Measurements from ENCODE around the gene GRIK4. TPM values are rescaled to one million over a fixed set of nuclear protein-coding genes. Genes with fewer than 3 reads are reported as not detected.

GRIK4 gene
- total and polyA plus RNA-seq, 8 donors = 0.02 TPM; not detected in 7

DNA sequence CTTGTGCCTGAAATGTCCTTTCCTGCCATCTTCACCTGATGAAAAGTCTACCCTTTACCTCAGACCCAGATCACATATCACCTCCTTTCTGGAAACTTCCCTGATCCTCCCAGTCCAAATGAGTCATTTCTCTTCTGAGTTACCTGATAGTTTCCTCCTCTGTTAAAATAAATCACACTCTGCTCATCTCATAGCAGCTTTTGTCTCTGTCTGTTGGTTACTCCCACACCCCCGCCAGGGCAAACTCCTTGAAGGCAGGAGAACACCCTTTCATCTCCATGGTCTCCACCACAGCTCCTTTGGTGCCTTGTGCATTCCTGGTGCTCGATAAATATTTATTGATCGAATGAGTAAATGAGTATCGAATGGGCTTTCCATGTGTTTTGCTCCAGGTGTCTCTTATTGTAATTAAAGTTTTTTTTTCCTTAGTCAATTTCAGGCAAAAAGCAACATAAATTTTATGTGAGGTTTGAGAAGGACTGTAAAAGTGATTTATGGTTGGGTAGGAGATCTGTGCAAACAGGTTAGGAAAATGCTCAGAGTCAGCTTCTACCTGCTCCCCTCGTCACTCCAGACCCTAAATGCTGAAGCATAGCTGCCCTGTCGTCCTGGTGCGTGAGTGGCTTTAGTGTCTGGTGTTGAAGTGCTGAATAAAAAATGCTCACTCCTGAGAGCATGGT is 178.2 kb downstream of the GRIK4 start:
- 56 to 57% methylated on average over 7 of the region's 7 CpGs for WGBS, 2 donors
- FAIRE-seq (no peak), DNase-seq (no peak), ATAC-seq (no peak)
- TF ChIP-seq, protein P1, sequence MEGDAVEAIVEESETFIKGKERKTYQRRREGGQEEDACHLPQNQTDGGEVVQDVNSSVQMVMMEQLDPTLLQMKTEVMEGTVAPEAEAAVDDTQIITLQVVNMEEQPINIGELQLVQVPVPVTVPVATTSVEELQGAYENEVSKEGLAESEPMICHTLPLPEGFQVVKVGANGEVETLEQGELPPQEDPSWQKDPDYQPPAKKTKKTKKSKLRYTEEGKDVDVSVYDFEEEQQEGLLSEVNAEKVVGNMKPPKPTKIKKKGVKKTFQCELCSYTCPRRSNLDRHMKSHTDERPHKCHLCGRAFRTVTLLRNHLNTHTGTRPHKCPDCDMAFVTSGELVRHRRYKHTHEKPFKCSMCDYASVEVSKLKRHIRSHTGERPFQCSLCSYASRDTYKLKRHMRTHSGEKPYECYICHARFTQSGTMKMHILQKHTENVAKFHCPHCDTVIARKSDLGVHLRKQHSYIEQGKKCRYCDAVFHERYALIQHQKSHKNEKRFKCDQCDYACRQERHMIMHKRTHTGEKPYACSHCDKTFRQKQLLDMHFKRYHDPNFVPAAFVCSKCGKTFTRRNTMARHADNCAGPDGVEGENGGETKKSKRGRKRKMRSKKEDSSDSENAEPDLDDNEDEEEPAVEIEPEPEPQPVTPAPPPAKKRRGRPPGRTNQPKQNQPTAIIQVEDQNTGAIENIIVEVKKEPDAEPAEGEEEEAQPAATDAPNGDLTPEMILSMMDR (IDR thresholded peaks at IDR 0.05) = no peak
- H3K27ac ChIP-seq = no peak overlapping the region
- no peaks in the 10 kb centered on the region for H3K9me3 ChIP-seq
- H3K4me3 ChIP-seq = no peak overlapping the region
- H3K4me1 ChIP-seq = no peaks in the 10 kb centered on the region
- H3K27me3 ChIP-seq = no peaks in the 10 kb centered on the region
- H3K36me3 ChIP-seq = no peaks in the 10 kb centered on the region
- intact Hi-C loops (cut with DNase I) = loop anchor here in 1 of 3 donors (10.0 kb wide), 1 partner anchor 175 kb away; the partner anchor contains the start of gene GRIK4

DNA sequence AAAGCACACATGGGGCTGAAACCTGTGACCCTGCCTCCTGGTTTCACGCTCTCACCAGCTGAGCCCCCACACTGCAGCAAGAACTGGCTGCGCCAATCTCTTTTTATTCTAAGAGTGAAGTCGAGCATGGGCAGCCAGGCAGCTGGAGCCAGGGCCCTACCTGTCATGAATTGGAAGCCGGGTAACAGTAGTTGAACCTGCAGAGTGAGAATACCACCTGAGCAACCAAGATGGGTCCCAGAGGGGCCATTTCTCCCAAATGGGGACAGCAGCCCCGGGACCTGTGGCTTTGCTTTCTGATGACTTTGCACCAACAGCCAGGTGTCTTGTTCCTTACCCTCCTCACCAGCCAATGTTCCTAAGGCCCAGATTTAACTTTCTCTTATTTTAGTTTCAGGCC is 178.9 kb downstream of the GRIK4 start:
- no peak overlapping the region for H3K27ac ChIP-seq
- WGBS, 2 donors = 73 to 76% methylated on average over 5 of the region's 5 CpGs
- H3K36me3 ChIP-seq = no peaks in the 10 kb centered on the region
- ATAC-seq (no peak), DNase-seq (no peak), FAIRE-seq (no peak)
- TF ChIP-seq, protein P1 (IDR thresholded peaks at IDR 0.05) = no peak
- intact Hi-C loops (cut with DNase I) = no loop called here
- H3K9me3 ChIP-seq = no peaks in the 10 kb centered on the region
- no peak overlapping the region for H3K4me3 ChIP-seq
- H3K27me3 ChIP-seq = no peaks in the 10 kb centered on the region
- H3K4me1 ChIP-seq = no peaks in the 10 kb centered on the region

DNA sequence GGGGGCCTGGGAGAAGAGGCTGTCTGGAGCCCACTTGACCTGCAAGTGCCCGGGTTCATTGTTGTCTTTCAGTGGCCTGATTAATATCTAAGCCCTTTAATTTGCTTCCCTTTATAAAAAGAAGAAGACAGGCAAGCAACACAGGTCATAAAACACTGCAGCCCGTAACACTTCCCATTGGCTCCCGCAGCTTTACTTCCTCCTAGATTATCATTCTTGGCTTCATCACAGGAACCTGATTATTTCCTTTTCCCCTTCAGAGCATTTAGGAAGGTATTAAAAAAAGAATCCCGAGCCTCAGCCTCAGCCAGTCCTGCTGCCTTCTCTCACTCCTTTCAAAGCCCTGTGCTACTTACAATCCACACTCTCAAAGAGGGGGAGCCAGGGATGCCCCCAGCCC is 183.2 kb downstream of the GRIK4 start:
- no peaks in the 10 kb centered on the region for H3K9me3 ChIP-seq
- H3K27ac ChIP-seq = no peak overlapping the region
- no peaks in the 10 kb centered on the region for H3K4me1 ChIP-seq
- no peak for ATAC-seq
- TF ChIP-seq, protein P1 (IDR thresholded peaks at IDR 0.05) = no peak
- no peaks in the 10 kb centered on the region for H3K36me3 ChIP-seq
- WGBS, 2 donors = 41 to 47% methylated on average over 4 of the region's 4 CpGs
- intact Hi-C loops (cut with DNase I) = no loop called here
- no peak for DNase-seq
- H3K27me3 ChIP-seq = no peaks in the 10 kb centered on the region
- H3K4me3 ChIP-seq = no peak overlapping the region
- FAIRE-seq = no peak

DNA sequence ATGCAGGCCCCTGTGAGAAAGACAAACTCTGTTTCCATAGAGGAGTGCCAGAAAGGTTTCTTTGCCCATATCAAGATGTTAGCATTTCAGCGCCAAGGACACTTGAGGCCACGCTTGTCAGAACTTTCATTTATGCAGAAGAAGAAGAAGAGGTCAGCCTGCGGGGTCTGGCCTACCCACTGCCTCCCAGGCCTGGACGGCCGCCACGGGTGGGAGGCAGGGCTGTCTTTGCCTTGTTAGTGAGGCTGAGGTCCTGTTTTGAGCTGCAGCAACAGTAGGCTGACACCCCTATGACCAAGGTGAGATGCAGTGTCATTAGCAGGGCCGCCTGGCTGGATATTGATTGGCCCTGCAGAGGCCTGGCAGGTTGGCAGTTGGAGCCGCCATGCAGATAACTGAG is 183.9 kb downstream of the GRIK4 start:
- TF ChIP-seq, protein P1 (IDR thresholded peaks at IDR 0.05) = no peak
- WGBS, 2 donors = 79 to 84% methylated on average over 8 of the region's 8 CpGs

DNA sequence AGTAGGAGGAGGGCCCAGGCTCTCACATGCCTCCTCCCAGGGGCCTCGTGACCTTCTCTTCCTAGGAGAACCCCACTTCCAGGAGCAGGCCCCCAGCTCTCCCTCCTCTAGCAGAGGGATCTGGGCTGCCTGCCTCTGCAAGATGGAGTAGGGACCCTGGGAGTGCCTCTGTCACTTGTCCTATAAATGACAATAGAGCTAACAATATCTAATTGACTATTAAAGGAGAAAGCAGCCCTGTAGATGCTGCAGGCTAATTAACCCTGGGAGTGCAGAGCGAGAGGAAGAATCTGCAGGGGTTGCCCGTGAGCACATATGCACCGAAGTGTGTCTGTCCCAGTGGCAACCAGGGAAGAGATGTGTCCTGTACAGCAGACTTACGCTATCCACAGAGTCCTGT is 184.4 kb downstream of the GRIK4 start:
- H3K27me3 ChIP-seq = no peaks in the 10 kb centered on the region
- no peak for DNase-seq
- no peak overlapping the region for H3K4me3 ChIP-seq
- no peaks in the 10 kb centered on the region for H3K36me3 ChIP-seq
- intact Hi-C loops (cut with DNase I) = no loop called here
- H3K27ac ChIP-seq = no peak overlapping the region
- H3K4me1 ChIP-seq = no peaks in the 10 kb centered on the region
- ATAC-seq = no peak
- TF ChIP-seq, protein P1 (IDR thresholded peaks at IDR 0.05) = no peak
- FAIRE-seq = no peak
- WGBS, 2 donors = 94 to 97% methylated on average over 5 of the region's 5 CpGs
- no peaks in the 10 kb centered on the region for H3K9me3 ChIP-seq

More for the DNA sequence above, 183.9 kb downstream of the GRIK4 start:
- FAIRE-seq = no peak
- Histone ChIP-seq H3K4me1 (no peaks in the 10 kb centered on the region), H3K9me3 (no peaks in the 10 kb centered on the region), H3K27me3 (no peaks in the 10 kb centered on the region), H3K4me3 (no peak overlapping the region), H3K36me3 (no peaks in the 10 kb centered on the region), H3K27ac (no peak overlapping the region)
- DNase-seq = no peak
- intact Hi-C loops (cut with DNase I) = no loop called here
- no peak for ATAC-seq

All from pancreas (tissue), 10 donors.